Left ventricle myocardium inferior (tissue), 1 donor: Measurements from ENCODE around the gene HBA1. TPM values are rescaled to one million over a fixed set of nuclear protein-coding genes. Genes with fewer than 3 reads are reported as not detected.

Source experiments
- DNase-seq: peaks from one replicate; pipeline ENCODE4 v3.0.0-alpha.2; 2020
- H3K27ac ChIP-seq: fragments of 200-600 bp; replicated peaks from 2 replicates; pipeline ENCODE4 v1.8.0; 2021
- H3K27me3 ChIP-seq: fragments of 200-600 bp; 2 replicates; pipeline ENCODE4 v1.8.0; 2021; ENCODE audit warnings: low read depth
- H3K36me3 ChIP-seq: fragments of 200-600 bp; 2 replicates; pipeline ENCODE4 v1.8.0; 2021
- H3K4me1 ChIP-seq: fragments of 200-600 bp; 2 replicates; pipeline ENCODE4 v1.8.0; 2021
- H3K4me3 ChIP-seq: fragments of 200-600 bp; 2 replicates; pipeline ENCODE4 v1.8.0; 2021; ENCODE audit warnings: mild to moderate bottlenecking, moderate library complexity
- H3K9me3 ChIP-seq: fragments of 200-600 bp; replicated peaks from 2 replicates; pipeline ENCODE4 v1.8.0; 2021
- intact Hi-C: fragments of 100-400 bp; cut with micrococcal nuclease; formaldehyde crosslinking; loops from one replicate; pipeline ENCODE4 v1.11.0; 2022
- total RNA-seq: library from RNA; stranded (reverse); fragmentation: NEBNext Ultra II Directional; extraction: Animal tissue kit (Norgen Biotek cat#: 25700); gene quantifications from one replicate; pipeline ENCODE4 v1.2.1, GENCODE V29; 2021
- TF ChIP-seq, protein P1 (sequence below): fragments of 200-600 bp; IDR thresholded peaks from 2 replicates; pipeline ENCODE4 v1.8.0; 2021; ENCODE audit warnings: antibody characterized with exemption, mild to moderate bottlenecking, borderline replicate concordance
- donor health status: DM: no; HTN: yes; CAD: no; lungs with severe emphysema.

Gene HBA1
- total RNA-seq, 1 donor from 2014 or later = 78.7 TPM

DNA sequence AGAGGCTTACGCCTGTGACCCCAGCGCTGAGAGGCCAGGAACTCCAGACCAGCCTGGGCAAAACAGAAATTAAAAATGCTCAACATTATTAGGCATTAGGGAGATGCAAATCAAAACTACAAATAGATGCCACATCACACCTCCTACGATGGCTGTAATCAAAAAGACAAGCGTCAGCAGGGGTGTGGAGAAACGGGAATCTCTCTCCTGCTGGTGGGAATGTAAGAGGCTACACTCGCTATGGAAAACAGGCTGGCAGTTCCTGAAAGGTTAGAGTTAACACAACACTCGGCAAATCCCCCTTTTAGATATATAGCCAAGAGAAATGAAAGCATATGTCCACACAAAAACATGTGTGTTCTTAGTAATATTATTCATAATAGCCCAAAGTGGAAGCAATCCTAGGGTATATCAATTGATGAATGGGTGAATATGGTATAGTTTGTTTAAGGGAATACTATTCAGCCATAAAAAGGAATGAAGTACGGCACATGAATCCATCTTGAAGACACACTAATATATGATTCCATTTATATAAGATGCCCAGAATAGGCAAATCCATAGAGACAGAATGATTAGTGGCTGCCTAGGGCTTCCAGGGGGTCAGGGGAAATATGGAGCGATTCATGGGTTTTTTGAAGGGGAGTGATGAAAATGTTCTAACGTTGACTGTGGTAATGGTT lies 36.2 kb upstream of the HBA1 start:
- Histone ChIP-seq H3K4me3 (no peak overlapping the region), H3K9me3 (no peaks in the 10 kb centered on the region), H3K36me3 (no peaks in the 10 kb centered on the region), H3K4me1 (peaks cover 20% of the 10 kb centered on the region), H3K27ac (no peak overlapping the region), H3K27me3 (peaks cover 23% of the 10 kb centered on the region)
- DNase-seq = no peak
- intact Hi-C loops = no loop called here
- TF ChIP-seq, protein P1, sequence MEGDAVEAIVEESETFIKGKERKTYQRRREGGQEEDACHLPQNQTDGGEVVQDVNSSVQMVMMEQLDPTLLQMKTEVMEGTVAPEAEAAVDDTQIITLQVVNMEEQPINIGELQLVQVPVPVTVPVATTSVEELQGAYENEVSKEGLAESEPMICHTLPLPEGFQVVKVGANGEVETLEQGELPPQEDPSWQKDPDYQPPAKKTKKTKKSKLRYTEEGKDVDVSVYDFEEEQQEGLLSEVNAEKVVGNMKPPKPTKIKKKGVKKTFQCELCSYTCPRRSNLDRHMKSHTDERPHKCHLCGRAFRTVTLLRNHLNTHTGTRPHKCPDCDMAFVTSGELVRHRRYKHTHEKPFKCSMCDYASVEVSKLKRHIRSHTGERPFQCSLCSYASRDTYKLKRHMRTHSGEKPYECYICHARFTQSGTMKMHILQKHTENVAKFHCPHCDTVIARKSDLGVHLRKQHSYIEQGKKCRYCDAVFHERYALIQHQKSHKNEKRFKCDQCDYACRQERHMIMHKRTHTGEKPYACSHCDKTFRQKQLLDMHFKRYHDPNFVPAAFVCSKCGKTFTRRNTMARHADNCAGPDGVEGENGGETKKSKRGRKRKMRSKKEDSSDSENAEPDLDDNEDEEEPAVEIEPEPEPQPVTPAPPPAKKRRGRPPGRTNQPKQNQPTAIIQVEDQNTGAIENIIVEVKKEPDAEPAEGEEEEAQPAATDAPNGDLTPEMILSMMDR = no peak

DNA sequence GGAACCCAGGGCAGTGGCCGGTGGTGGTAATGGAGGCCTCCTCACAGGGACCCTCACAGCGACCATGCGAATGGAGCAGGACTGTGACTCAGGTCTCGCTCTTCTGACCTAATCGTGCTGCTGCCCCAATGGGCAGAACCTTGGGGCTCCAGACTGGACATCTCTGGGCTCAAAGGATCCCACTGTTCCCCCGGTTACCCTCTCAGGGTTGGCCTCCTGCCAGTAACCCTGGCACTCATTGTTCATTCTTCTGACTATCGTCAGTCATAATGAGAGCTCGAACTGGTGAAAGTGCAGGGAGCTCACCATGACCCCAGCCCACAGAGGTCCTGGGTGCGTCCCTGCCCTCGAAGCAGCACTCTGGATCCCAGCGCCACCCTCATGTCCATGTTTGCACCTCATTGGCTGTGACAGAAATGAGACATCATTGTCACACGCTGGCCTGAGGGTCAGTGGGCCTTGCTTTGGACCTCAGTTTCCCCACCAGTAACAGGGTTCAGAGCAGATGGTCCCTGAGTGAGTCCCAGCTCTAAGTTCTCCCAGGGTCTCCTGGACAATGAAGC lies 34.0 kb upstream of the HBA1 start:
- peaks cover 39% of the 10 kb centered on the region for H3K27me3 ChIP-seq
- H3K27ac ChIP-seq = no peak overlapping the region
- intact Hi-C loops = no loop called here
- H3K9me3 ChIP-seq = no peaks in the 10 kb centered on the region
- H3K36me3 ChIP-seq = no peaks in the 10 kb centered on the region
- TF ChIP-seq, protein P1 = no peak
- no peak overlapping the region for H3K4me3 ChIP-seq
- H3K4me1 ChIP-seq = peaks cover 13% of the 10 kb centered on the region
- no peak for DNase-seq

DNA sequence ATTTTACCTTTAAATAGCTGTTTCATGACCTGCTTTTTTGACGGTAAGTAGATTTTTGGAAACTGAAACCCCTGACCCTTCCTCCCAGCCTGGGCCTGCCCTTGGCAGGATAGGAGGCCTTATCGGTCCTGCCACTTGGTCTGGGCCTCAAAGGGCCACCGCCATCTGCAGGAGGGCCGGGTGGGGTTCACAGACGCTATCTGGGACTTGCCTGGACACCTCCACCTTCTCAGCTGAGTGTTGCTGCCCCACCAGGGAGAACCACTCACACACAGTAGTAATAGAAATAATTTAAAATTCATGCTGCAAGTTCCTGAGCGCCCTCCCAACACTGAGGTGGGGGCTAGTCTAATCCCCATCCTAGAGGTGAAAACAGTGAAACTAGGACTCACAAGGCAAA lies 33.4 kb upstream of the HBA1 start:
- Histone ChIP-seq H3K4me3 (no peak overlapping the region), H3K27ac (no peak overlapping the region), H3K4me1 (peaks cover 8% of the 10 kb centered on the region), H3K9me3 (no peaks in the 10 kb centered on the region), H3K36me3 (no peaks in the 10 kb centered on the region), H3K27me3 (peaks cover 42% of the 10 kb centered on the region)
- intact Hi-C loops = no loop called here
- TF ChIP-seq, protein P1 = no peak
- DNase-seq = no peak

DNA sequence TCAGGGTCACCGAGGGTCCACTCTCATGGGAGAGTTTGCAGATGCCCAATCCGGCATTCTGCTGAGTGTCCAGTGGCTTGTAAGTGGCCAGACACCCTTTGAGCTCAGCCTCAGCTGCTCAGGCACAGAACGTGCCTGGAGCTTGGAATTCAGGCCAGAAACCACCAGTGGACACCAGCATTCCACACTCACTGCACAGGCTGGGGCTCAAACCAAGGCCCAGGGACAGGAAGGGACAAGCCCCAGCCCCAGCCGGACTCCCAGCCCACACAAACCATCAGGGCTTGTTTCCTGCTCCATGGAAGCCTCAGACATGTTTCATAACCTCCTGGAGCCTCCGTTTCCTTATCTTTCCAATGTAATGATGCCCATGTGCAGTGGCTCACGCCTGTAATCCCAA lies 33.0 kb upstream of the HBA1 start:
- Histone ChIP-seq H3K36me3 (no peaks in the 10 kb centered on the region), H3K4me1 (peaks cover 7% of the 10 kb centered on the region), H3K27ac (no peak overlapping the region), H3K4me3 (no peak overlapping the region), H3K9me3 (no peaks in the 10 kb centered on the region), H3K27me3 (peaks cover 46% of the 10 kb centered on the region)
- TF ChIP-seq, protein P1 = no peak
- DNase-seq = no peak
- intact Hi-C loops = no loop called here

DNA sequence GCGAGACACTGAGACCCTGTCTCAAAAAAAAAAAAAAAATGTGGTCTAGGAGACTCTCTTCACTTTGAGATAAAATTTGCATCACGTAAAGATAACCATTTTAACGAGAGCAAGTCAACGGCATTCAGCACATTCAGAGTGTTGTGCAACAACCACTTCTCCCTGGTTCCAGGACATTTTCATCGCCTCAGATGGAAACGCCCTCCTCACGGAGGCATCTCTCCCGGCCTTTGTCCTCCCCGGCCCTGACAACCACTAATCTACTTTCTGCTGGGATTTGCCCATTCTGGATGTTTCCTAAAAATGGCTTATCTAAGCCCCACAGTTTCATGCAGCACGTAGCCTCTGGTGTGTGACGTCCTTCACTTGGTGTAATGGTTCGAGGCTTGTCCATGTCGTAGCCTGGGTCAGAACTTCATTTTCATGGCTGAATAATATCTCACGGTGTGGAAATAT lies 31.7 kb upstream of the HBA1 start:
- intact Hi-C loops = no loop called here
- peaks cover 53% of the 10 kb centered on the region for H3K27me3 ChIP-seq
- H3K27ac ChIP-seq = no peak overlapping the region
- no peak overlapping the region for H3K4me3 ChIP-seq
- no peaks in the 10 kb centered on the region for H3K36me3 ChIP-seq
- H3K9me3 ChIP-seq = no peaks in the 10 kb centered on the region
- H3K4me1 ChIP-seq = no peaks in the 10 kb centered on the region
- TF ChIP-seq, protein P1 = no peak
- no peak for DNase-seq
